ENCODE results near the gene NUDT3.

GRCh38 chr6:34278833-34279232 is 113.6 kb downstream of the NUDT3 start:
- TF ChIP-seq CTCF (IDR thresholded peaks at IDR 0.05) (no peak), EP300 (IDR thresholded peaks at IDR 0.05) (no peak), POLR2A (IDR thresholded peaks at IDR 0.05) (no peak)

Data from ovary (tissue), 3 donors.